B cell (primary cell): ENCODE results near the gene MARCHF10. TPM values are rescaled to one million over a fixed set of nuclear protein-coding genes. Genes with fewer than 3 reads are reported as not detected.

Source experiments
- ATAC-seq: fragments of 200-7000 bp; cut with Tn5 transposase; one replicate; pipeline ENCODE4 v1.10.0; 2021; ENCODE audit warnings: low read depth, mild to moderate bottlenecking, moderate number of reproducible peaks, moderate library complexity
- CTCF ChIA-PET: fragments of 350-600 bp; sonication (Branson Sonifier 250); formaldehyde crosslinking; loops from one replicate; lab custom pipeline; 2021; ENCODE audit warnings: antibody characterized with exemption, inconsistent platforms; lab: Charles Lee
- POLR2A ChIA-PET: fragments of 350-600 bp; sonication (Branson Sonifier 250); formaldehyde crosslinking; loops from one replicate; lab custom pipeline; 2021; ENCODE audit warnings: antibody characterized with exemption; lab: Charles Lee
- DNase-seq: peaks from one replicate; pipeline ENCODE4 v3.0.0; 2013
- H2AFZ ChIP-seq: 2 replicates; pipeline ENCODE4 v1.6.1; 2012; ENCODE audit warnings: mild to moderate bottlenecking, low read depth, low read length; ENCODE audit not compliant: insufficient read depth, poor library complexity, severe bottlenecking
- H3K27ac ChIP-seq, 2 donors: 1 replicate in 1 of 2; 2 replicates in 1 of 2; pipeline ENCODE4 v1.5.1; 2012 to 2013; ENCODE audit warnings: low read length in 2 of 2, mild to moderate bottlenecking in 2 of 2, moderate library complexity in 1 of 2
- H3K27me3 ChIP-seq, 4 experiments: fragments of 200-600 bp in 1 of 4; sonication (generic) in 1 of 4; replicated peaks in 1 of 4; 1 replicate in 2 of 4; 2 replicates in 2 of 4; pipeline versions ENCODE4 v1.6.1 to v1.7.0; 2013 to 2016; ENCODE audit warnings: low read length in 3 of 4, mild to moderate bottlenecking in 2 of 4, mixed read lengths in 1 of 4, moderate library complexity in 1 of 4; ENCODE audit not compliant: insufficient read depth in 4 of 4, control insufficient read depth in 3 of 4; ENCODE audit errors: control extremely low read depth in 1 of 4
- H3K36me3 ChIP-seq, 2 experiments: replicated peaks in 1 of 2; 1 replicate in 1 of 2; 2 replicates in 1 of 2; pipeline versions ENCODE4 v1.6.1 to v1.7.1; 2013; ENCODE audit warnings: low read length in 1 of 2; ENCODE audit not compliant: insufficient read depth in 2 of 2, control insufficient read depth in 1 of 2; ENCODE audit errors: control extremely low read depth in 1 of 2, extremely low read depth in 1 of 2
- H3K4me1 ChIP-seq, 2 donors: fragments of 200-600 bp in 1 of 2; sonication (generic) in 1 of 2; 1 replicate in 1 of 2; 2 replicates in 1 of 2; pipeline versions ENCODE4 v1.5.1 to v1.6.1; 2013 to 2017; ENCODE audit warnings: low read length in 2 of 2; ENCODE audit not compliant: control insufficient read depth in 2 of 2, insufficient read depth in 2 of 2
- H3K4me2 ChIP-seq: replicated peaks from 2 replicates; pipeline ENCODE3; 2012; ENCODE audit warnings: mild to moderate bottlenecking, low read depth, low read length; ENCODE audit not compliant: poor library complexity, severe bottlenecking
- H3K4me3 ChIP-seq, 5 experiments: fragments of 200-600 bp in 1 of 5; sonication (generic) in 1 of 5; 1 replicate in 3 of 5; 2 replicates in 2 of 5; pipeline versions ENCODE4 v1.5.1 to v1.7.0; 2011 to 2016; ENCODE audit warnings: low read length in 4 of 5, mild to moderate bottlenecking in 4 of 5, low read depth in 2 of 5, control low read depth in 1 of 5, moderate library complexity in 1 of 5; ENCODE audit not compliant: insufficient read depth in 1 of 5; ENCODE audit errors: control extremely low read depth in 1 of 5, extremely low read depth in 1 of 5
- H3K79me2 ChIP-seq: fragments of 200-600 bp; sonication (generic); one replicate; pipeline ENCODE4 v1.6.0; 2016; ENCODE audit warnings: low read length; ENCODE audit not compliant: control insufficient read depth, insufficient read depth
- H3K9ac ChIP-seq: fragments of 200-600 bp; sonication (generic); 2 replicates; pipeline ENCODE4 v1.6.1; 2017; ENCODE audit warnings: mild to moderate bottlenecking, low read length, moderate library complexity
- H3K9me3 ChIP-seq, 3 donors: one replicate each; pipeline versions ENCODE4 v1.6.1 to v1.7.1; 2013; ENCODE audit warnings: low read length in 2 of 3; ENCODE audit not compliant: control insufficient read depth in 2 of 3, insufficient read depth in 1 of 3; ENCODE audit errors: control extremely low read depth in 1 of 3
- H4K20me1 ChIP-seq: 2 replicates; pipeline ENCODE4 v1.6.0; 2012; ENCODE audit warnings: mild to moderate bottlenecking, low read length; ENCODE audit not compliant: insufficient read depth, control insufficient read depth, poor library complexity, severe bottlenecking
- H3K27ac Mint-ChIP-seq: one replicate; pipeline ENCODE4 v1.8.0; 2021; ENCODE audit warnings: mixed read lengths
- H3K27me3 Mint-ChIP-seq: one replicate; pipeline ENCODE4 v1.8.0; 2021; ENCODE audit warnings: mixed read lengths
- H3K4me1 Mint-ChIP-seq: one replicate; pipeline ENCODE4 v1.8.0; 2021; ENCODE audit warnings: mixed read lengths
- H3K4me3 Mint-ChIP-seq: one replicate; pipeline ENCODE4 v1.8.0; 2021; ENCODE audit warnings: mixed read lengths
- H3K9me3 Mint-ChIP-seq: one replicate; pipeline ENCODE4 v1.8.0; 2022; ENCODE audit warnings: mixed read lengths; ENCODE audit not compliant: insufficient read depth
- EZH2 ChIP-seq: IDR thresholded peaks from 2 replicates; pipeline ENCODE4 v1.6.1; 2012; ENCODE audit warnings: borderline replicate concordance, low read depth, mild to moderate bottlenecking, moderate library complexity, low read length; ENCODE audit not compliant: insufficient read depth, poor library complexity, severe bottlenecking
- WGBS: methylation state at CpG from one replicate; pipeline ENCODE4 v1.1.5; 2013; ENCODE audit warnings: missing lambda C conversion rate; ENCODE audit not compliant: insufficient coverage; 5-methylcytosine and 5-hydroxymethylcytosine counted together
- intact Hi-C: fragments of 100-400 bp; cut with micrococcal nuclease; formaldehyde crosslinking; loops from one replicate; pipeline ENCODE4 v1.10.0; 2022
- polyA plus RNA-seq: library from polyadenylated mRNA; depleted of rRNA; stranded (reverse); fragments of >200 nt; gene quantifications from 2 replicates; pipeline ENCODE4 v1.2.3, GENCODE V29; 2012
- total RNA-seq, 2 donors: library from RNA; stranded (reverse); fragments of 120-200 nt in 1 of 2; gene quantifications; 1 replicate in 1 of 2; 2 replicates in 1 of 2; pipeline versions ENCODE4 v1.2.3 to v1.2.4, GENCODE V29; 2013 to 2022
- TF ChIP-seq, protein P1 (sequence below): fragments of 200-600 bp; IDR thresholded peaks from one replicate; pipeline ENCODE4 v1.8.0; 2022; ENCODE audit warnings: antibody characterized with exemption, mild to moderate bottlenecking

The MARCHF10 gene
- total and polyA plus RNA-seq, 2 donors (not counting 1 experiment from before 2014, with no cell fraction given), result 0.24 TPM; not detected in 1

DNA sequence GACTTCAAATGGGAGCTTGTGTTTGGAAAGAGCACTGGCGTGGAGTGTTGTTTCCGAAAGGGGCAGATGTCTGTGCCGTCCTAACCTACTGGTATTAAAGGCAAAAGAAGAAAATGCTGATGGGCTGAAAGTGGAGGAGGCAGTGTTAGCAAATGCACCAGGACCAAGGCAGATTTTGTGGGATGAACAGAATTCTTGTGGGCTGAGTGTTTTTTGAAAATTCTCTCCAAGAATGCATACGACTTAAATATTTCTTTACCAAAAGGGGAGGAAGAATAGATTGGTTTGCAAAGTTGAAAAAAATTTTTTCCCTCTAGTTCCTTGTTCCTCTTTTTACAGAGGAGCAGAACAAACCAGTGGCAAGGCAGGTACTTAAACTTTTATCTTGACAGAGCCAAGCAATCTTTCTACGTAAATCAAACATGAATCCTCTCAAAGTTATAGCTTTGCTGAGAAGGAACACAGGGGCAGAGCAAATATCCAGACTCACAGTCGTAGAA lies 16.8 kb downstream of the MARCHF10 start:
- Histone ChIP-seq H3K79me2 (no peaks in the 10 kb centered on the region), H4K20me1 (no peaks in the 10 kb centered on the region), H3K27ac (no peak overlapping the region), H3K4me3 (no peak overlapping the region), H3K4me1 (peaks cover 9% of the 10 kb centered on the region in 2 donors), H3K4me2 (no peak overlapping the region), H3K9me3 (peaks cover 0 to 5% (median 0%) of the 10 kb centered on the region in 3 donors), H3K27me3 (peaks cover 0 to 7% (median 3%) of the 10 kb centered on the region in 4 experiments), H2AFZ (no peak overlapping the region), H3K36me3 (no peaks in the 10 kb centered on the region), H3K9ac (no peak overlapping the region)
- Mint-ChIP-seq H3K27ac (no peak overlapping the region), H3K4me1 (peaks cover 16% of the 10 kb centered on the region), H3K4me3 (no peak overlapping the region), H3K9me3 (no peaks in the 10 kb centered on the region), H3K27me3 (peaks cover 18% of the 10 kb centered on the region)
- intact Hi-C loops, result no loop called here
- POLR2A ChIA-PET, result no interaction called here
- WGBS, result 70% methylated on average over 4 of the region's 6 CpGs
- ATAC-seq (no peak), DNase-seq (no peak)
- TF ChIP-seq, protein P1, sequence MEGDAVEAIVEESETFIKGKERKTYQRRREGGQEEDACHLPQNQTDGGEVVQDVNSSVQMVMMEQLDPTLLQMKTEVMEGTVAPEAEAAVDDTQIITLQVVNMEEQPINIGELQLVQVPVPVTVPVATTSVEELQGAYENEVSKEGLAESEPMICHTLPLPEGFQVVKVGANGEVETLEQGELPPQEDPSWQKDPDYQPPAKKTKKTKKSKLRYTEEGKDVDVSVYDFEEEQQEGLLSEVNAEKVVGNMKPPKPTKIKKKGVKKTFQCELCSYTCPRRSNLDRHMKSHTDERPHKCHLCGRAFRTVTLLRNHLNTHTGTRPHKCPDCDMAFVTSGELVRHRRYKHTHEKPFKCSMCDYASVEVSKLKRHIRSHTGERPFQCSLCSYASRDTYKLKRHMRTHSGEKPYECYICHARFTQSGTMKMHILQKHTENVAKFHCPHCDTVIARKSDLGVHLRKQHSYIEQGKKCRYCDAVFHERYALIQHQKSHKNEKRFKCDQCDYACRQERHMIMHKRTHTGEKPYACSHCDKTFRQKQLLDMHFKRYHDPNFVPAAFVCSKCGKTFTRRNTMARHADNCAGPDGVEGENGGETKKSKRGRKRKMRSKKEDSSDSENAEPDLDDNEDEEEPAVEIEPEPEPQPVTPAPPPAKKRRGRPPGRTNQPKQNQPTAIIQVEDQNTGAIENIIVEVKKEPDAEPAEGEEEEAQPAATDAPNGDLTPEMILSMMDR, result no peak
- TF ChIP-seq EZH2, result no peak
- CTCF ChIA-PET, result no interaction called here

DNA sequence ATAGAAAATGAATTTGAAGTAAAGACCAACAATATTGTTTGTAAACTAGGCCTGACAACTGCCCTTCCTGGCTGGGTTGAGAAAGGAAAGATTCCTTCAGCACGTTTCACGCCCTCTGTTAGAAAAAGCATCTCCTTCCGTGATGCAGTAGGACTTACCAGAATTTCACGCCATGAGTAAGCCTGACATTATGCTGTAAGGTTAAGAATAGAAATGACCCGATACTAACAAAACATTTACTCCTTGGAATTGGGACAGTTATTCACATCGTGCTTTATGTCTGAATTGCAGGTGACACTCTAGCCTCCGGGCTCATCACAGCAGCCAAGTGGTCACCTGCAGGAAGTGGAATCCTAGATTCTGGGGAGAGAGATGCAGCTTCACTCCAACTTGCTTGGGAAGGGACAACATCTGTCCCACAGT lies 17.5 kb downstream of the MARCHF10 start:
- ChIA-PET POLR2A (no interaction called here), CTCF (no interaction called here)
- H3K27me3 Mint-ChIP-seq, result peaks cover 15% of the 10 kb centered on the region
- intact Hi-C loops, result no loop called here
- no peak overlapping the region for H3K4me3 Mint-ChIP-seq
- DNase-seq (no peak), ATAC-seq (no peak)
- H3K4me1 Mint-ChIP-seq, result peaks cover 14% of the 10 kb centered on the region
- H3K4me2 ChIP-seq, result no peak overlapping the region
- H3K27me3 ChIP-seq, result peaks cover 0 to 7% (median 3%) of the 10 kb centered on the region in 4 experiments
- no peak overlapping the region for H3K4me3 ChIP-seq
- no peak overlapping the region for H3K9ac ChIP-seq
- H3K9me3 Mint-ChIP-seq, result no peaks in the 10 kb centered on the region
- no peak overlapping the region for H3K27ac ChIP-seq
- TF ChIP-seq, protein P1, result no peak
- no peak for TF ChIP-seq EZH2
- H3K36me3 ChIP-seq, result no peaks in the 10 kb centered on the region
- WGBS, result 100% methylated on average over 6 of the region's 7 CpGs
- no peaks in the 10 kb centered on the region for H3K79me2 ChIP-seq
- no peaks in the 10 kb centered on the region for H4K20me1 ChIP-seq
- H3K27ac Mint-ChIP-seq, result no peak overlapping the region
- peaks cover 9% of the 10 kb centered on the region in 2 donors for H3K4me1 ChIP-seq
- no peak overlapping the region for H2AFZ ChIP-seq
- peaks cover 0 to 5% (median 0%) of the 10 kb centered on the region in 3 donors for H3K9me3 ChIP-seq
